GM12801 (cell line): ENCODE data around the gene NTF4.

Source experiments
- CTCF ChIP-seq: IDR thresholded peaks from one replicate; pipeline ENCODE4 v1.5.1; 2011; ENCODE audit warnings: control low read depth; ENCODE audit not compliant: insufficient read length; ENCODE audit errors: extremely low read depth

The NTF4 gene

GRCh38 chr19:49064768-49065611 is at the start of gene NTF4:
Gene NTF4, minus strand, starts transcription at chr19:49064818. Its CDS starts 2,821 bp downstream, at chr19:49061997.
- no peak for TF ChIP-seq CTCF

- TF ChIP-seq CTCF: no peak
Measured at GRCh38 chr19:49113762-49114629, 49.4 kb upstream of the NTF4 start, which contains the start of gene LIN7B. Gene LIN7B, plus strand, starts transcription at chr19:49114370. Its CDS starts 35 bp downstream, at chr19:49114405.

GRCh38 chr19:49111218-49111998 is 46.8 kb upstream of the NTF4 start:
- TF ChIP-seq CTCF: no peak

- no peak for TF ChIP-seq CTCF
Measured at GRCh38 chr19:49110567-49110966, 45.9 kb upstream of the NTF4 start.

GRCh38 chr19:49109569-49110233 is 45.1 kb upstream of the NTF4 start:
- TF ChIP-seq CTCF: no peak

GRCh38 chr19:49109051-49109450 is 44.4 kb upstream of the NTF4 start:
- no peak for TF ChIP-seq CTCF
